Nephron (organoid): ENCODE results near the gene CLNK.
A peak's percentile ranks its signal among the peaks of the same experiment; 100 is the strongest.

Experiments
- H3K27ac Mint-ChIP-seq, 3 experiments: 2 replicates each; pipeline ENCODE4 v1.8.0; 2020; ENCODE audit warnings: mixed read lengths in 3 of 3, mild to moderate bottlenecking in 2 of 3, moderate library complexity in 1 of 3
- H3K27me3 Mint-ChIP-seq: 2 replicates; pipeline ENCODE4 v1.8.0; 2021; ENCODE audit warnings: low read depth, mild to moderate bottlenecking, moderate library complexity, mixed read lengths
- H3K36me3 Mint-ChIP-seq: 2 replicates; pipeline ENCODE4 v1.8.0; 2020; ENCODE audit warnings: low read depth, mixed read lengths
- H3K4me1 Mint-ChIP-seq: 2 replicates; pipeline ENCODE4 v1.8.0; 2020; ENCODE audit warnings: mixed read lengths
- H3K4me3 Mint-ChIP-seq, 3 experiments: 2 replicates each; pipeline ENCODE4 v1.8.0; 2020; ENCODE audit warnings: mild to moderate bottlenecking in 3 of 3, mixed read lengths in 3 of 3, moderate library complexity in 2 of 3
- H3K9me3 Mint-ChIP-seq: 2 replicates; pipeline ENCODE4 v1.8.0; 2020; ENCODE audit warnings: mixed read lengths
- TF ChIP-seq, protein P1 (sequence below), 3 experiments: fragments of 200-600 bp; sonication (generic); IDR thresholded peaks; one replicate each; pipeline ENCODE4 v1.5.0; 2021; ENCODE audit warnings: antibody characterized with exemption in 3 of 3; ENCODE audit not compliant: unreplicated experiment in 3 of 3

Gene CLNK

DNA sequence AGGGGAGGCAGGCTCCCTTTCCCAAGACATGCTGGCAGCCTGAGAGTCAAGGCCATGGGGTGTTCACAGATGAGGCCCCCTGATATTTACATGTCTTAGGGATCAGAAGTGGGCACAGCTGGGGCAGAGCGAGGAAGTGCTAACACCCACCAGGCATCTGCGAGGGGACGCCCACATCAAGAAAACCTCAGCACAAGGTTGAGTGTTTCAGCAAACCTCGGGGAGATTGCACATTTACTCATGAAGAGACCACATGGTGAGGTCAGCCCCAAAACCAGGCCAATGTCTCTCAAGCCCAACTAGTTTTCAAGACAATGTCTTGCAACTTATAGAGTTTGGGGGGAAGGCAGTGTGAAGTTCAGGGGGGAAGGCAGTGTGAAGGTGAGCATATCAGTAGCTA, 55.2 kb downstream of the CLNK start:
- Mint-ChIP-seq H3K4me3 (no peak overlapping the region), H3K27ac (no peak overlapping the region), H3K36me3 (no peaks in the 10 kb centered on the region), H3K9me3 (no peaks in the 10 kb centered on the region), H3K27me3 (peaks cover under 1% of the 10 kb centered on the region), H3K4me1 (peaks cover 13% of the 10 kb centered on the region)
- TF ChIP-seq, protein P1, sequence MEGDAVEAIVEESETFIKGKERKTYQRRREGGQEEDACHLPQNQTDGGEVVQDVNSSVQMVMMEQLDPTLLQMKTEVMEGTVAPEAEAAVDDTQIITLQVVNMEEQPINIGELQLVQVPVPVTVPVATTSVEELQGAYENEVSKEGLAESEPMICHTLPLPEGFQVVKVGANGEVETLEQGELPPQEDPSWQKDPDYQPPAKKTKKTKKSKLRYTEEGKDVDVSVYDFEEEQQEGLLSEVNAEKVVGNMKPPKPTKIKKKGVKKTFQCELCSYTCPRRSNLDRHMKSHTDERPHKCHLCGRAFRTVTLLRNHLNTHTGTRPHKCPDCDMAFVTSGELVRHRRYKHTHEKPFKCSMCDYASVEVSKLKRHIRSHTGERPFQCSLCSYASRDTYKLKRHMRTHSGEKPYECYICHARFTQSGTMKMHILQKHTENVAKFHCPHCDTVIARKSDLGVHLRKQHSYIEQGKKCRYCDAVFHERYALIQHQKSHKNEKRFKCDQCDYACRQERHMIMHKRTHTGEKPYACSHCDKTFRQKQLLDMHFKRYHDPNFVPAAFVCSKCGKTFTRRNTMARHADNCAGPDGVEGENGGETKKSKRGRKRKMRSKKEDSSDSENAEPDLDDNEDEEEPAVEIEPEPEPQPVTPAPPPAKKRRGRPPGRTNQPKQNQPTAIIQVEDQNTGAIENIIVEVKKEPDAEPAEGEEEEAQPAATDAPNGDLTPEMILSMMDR (IDR thresholded peaks at IDR 0.05; ENCODE audit: unreplicated experiment in 3 of 3): no peak

DNA sequence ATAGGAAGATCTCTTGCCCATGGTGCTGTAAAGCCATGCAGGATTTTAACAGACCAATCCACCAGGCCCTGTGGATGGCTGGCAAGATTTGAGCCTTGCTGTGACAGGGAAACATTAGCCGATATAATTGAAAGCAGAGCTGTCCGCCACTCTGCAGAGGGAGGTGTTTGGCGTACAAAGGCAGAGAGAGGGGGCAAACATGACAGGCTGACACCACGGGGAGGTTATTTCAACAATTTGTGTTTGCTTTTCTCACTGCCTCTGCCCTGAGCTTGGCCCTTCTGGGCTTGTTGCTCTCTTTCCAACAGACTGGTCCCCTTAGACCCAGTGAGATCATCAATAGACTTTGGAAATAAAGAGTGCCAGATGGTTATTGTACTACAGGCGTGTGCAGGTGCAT, 59.4 kb downstream of the CLNK start:
- TF ChIP-seq, protein P1 (IDR thresholded peaks at IDR 0.05; ENCODE audit: unreplicated experiment in 3 of 3): no peak
- H3K27ac Mint-ChIP-seq: peak overlapping the region in 1 of 3 experiments; percentile 1

DNA sequence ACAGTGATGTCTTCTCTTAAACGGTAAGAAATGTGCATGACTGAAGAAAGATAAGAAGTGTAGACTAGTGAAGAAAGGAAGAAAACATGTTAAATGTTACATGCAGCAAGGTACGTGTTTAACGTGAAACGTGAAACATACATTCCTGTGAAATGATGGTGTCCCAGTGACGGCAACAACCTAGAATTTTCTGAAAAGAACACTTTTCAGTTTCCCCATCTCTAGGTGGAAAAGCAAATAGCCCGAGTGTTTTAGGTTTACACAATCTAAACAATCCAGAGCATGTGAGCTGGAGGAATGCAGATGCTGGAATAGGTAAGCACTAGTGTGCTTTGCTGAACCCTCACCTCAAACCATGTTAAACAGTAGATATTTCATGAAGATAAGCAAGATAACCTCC, 60.7 kb downstream of the CLNK start:
- no peak overlapping the region for H3K4me3 Mint-ChIP-seq
- no peaks in the 10 kb centered on the region for H3K9me3 Mint-ChIP-seq
- TF ChIP-seq, protein P1 (IDR thresholded peaks at IDR 0.05; ENCODE audit: unreplicated experiment in 3 of 3): no peak
- H3K27me3 Mint-ChIP-seq: peaks cover 5% of the 10 kb centered on the region
- H3K4me1 Mint-ChIP-seq: peaks cover 22% of the 10 kb centered on the region
- H3K27ac Mint-ChIP-seq: no peak overlapping the region
- H3K36me3 Mint-ChIP-seq: no peaks in the 10 kb centered on the region

More for the DNA sequence above, 59.4 kb downstream of the CLNK start:
- H3K36me3 Mint-ChIP-seq: no peaks in the 10 kb centered on the region
- H3K27me3 Mint-ChIP-seq: peaks cover 3% of the 10 kb centered on the region
- H3K9me3 Mint-ChIP-seq: no peaks in the 10 kb centered on the region
- H3K4me3 Mint-ChIP-seq: no peak overlapping the region
- H3K4me1 Mint-ChIP-seq: peaks cover 13% of the 10 kb centered on the region

DNA sequence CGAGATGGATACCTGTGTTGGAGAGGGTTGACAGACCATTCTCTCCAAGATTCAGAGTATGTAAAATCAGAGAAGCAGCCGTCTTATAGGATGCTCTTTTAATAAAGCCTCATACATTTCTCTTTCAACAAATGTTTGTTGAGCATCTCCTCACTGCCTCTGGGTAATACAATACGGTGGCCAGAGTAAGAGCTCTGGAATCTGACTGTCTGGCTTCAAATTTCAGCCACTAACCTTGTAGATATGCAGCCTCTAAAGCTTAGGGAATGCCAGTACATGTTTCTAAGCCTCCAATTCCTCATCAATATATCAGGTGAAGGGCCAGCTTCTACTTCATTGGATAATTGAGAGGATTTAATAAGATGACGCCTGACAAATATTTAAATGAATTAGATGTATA, 61.3 kb downstream of the CLNK start:
- TF ChIP-seq, protein P1 (IDR thresholded peaks at IDR 0.05; ENCODE audit: unreplicated experiment in 3 of 3): no peak
- peaks cover 5% of the 10 kb centered on the region for H3K27me3 Mint-ChIP-seq
- H3K36me3 Mint-ChIP-seq: no peaks in the 10 kb centered on the region
- H3K9me3 Mint-ChIP-seq: no peaks in the 10 kb centered on the region
- H3K4me1 Mint-ChIP-seq: peaks cover 22% of the 10 kb centered on the region
- H3K27ac Mint-ChIP-seq: no peak overlapping the region
- H3K4me3 Mint-ChIP-seq: no peak overlapping the region

DNA sequence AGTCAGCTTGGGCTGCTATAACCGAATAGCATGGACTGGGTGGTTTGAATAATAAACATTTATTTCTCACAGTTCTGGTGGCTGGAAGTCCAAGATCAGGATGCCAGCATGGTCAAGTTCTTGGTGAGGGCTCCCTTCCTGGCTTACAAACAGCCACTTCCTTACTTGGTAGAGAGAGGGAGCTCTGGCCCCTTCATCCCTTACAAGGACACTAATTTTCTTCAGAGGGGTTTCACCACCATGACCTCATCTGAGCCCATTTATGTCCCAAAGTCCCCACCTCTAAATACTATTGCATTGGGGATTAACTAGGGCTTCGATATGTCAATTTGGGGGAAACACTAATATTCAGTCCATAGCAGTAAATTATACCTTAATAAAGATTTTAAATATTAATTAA, 61.8 kb downstream of the CLNK start:
- H3K27me3 Mint-ChIP-seq: peaks cover 5% of the 10 kb centered on the region
- no peaks in the 10 kb centered on the region for H3K9me3 Mint-ChIP-seq
- no peaks in the 10 kb centered on the region for H3K36me3 Mint-ChIP-seq
- peaks cover 22% of the 10 kb centered on the region for H3K4me1 Mint-ChIP-seq
- TF ChIP-seq, protein P1 (IDR thresholded peaks at IDR 0.05; ENCODE audit: unreplicated experiment in 3 of 3): no peak
- H3K27ac Mint-ChIP-seq: no peak overlapping the region
- no peak overlapping the region for H3K4me3 Mint-ChIP-seq

DNA sequence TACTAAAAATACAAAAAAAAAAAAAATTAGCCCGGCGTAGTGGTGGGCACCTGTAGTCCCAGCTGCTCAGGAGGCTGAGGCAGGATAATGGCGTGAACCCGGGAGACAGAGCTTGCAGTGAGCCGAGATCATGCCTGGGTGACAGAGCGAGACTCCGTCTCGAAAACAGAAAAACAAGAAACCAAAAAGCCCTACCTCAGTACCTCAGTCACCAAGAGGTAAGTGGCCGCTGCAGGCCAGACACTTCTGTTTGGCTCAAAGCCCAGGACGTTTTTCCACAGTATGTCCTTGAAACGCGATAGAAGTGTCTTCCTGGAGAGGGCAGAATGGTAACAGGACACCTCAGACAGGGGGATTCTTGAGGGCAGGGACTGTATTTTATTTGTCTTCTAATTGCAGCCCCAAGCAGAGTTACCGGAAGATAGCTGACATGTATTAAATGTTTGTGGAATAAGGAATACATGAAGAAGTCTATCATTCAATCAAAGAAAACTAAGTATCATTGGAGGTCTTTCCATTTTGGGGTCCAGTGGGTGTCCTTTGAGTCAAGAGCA, 63.6 kb downstream of the CLNK start:
- Mint-ChIP-seq H3K4me3 (no peak overlapping the region), H3K27ac (no peak overlapping the region), H3K27me3 (peaks cover 5% of the 10 kb centered on the region), H3K4me1 (peaks cover 18% of the 10 kb centered on the region), H3K36me3 (no peaks in the 10 kb centered on the region), H3K9me3 (no peaks in the 10 kb centered on the region)
- TF ChIP-seq, protein P1 (IDR thresholded peaks at IDR 0.05; ENCODE audit: unreplicated experiment in 3 of 3): no peak
